Measurements from ENCODE around the gene FAM131B. TPM values are rescaled to one million over a fixed set of nuclear protein-coding genes. Genes with fewer than 3 reads are reported as not detected.

The FAM131B gene
- total RNA-seq: 1 to 10 TPM; 1.9 to 3.6 TPM
- 26.5 TPM for polyA plus RNA-seq (2013, experiment 1 of 2)
- polyA plus RNA-seq (2013, experiment 2 of 2): 21.7 TPM
- long read RNA-seq, experiment 1: 0 reads
- long read RNA-seq, experiment 2: 0 reads
- long read RNA-seq, experiment 3, full-length matches to known transcripts: 2 of 2 reads
- long read RNA-seq, experiment 3, partial matches to known transcripts: 0 of 2 reads
- long read RNA-seq, experiment 3, other reads (novel, unspliced or antisense): 0 of 2 reads
- long read RNA-seq, experiment 4: 0 reads

DNA sequence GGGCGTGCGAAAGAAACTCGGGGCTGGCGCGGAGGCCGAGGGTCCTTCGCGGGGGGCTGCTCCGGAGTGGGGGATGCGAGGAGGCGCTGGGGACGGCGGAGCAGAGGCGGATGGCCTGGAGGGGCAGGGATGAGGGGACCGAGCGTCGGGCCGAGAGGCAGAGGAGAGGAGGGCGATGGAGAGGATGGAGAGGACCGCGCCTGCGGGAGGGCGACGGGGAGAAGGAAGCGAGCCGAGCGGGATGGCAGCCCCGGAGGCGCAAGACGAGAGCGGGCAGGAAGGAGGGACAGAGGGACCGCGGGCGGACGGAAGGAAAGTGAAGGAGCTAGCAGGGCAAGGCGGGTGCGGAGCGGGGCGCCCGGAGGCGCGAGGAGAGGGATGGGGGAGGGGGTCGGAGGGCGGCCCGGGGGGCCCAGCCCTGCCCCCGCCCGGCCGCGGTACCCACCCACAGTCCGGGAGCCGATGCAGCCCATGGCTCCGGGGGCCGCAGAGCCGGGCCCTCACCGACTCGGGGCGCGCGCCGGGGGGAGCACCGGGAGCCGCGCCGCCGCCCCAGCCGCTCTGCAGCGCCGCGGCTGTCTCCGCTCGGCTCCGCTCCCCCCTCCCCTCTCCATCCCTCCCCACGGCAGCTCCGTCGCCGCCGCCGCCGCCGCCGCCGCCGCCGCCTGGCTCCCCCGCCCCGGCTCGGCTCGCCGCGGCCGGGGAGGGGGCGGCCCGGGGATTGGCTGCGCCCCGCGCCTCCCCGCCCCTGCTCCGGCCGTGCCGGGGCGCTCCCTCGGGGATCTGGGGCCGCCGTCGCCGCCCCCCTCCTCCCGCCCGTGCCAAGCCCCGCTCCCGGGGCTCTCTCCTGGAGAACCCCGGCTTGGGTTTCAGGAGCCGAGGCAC lies at the start of gene FAM131B:
TSS of gene FAM131B (minus strand) at position 583 of the 885 bp plus-strand sequence. CDS start at position 473, 110 bp downstream.
- 1 to 4% methylated on average over 20 to 106 of the region's 112 CpGs for WGBS, 2 experiments (ENCODE audit: insufficient coverage in 1 of 2, insufficient read length in 1 of 2)
- no peaks in the 10 kb centered on the region for H3K4me1 ChIP-seq (ENCODE audit: control insufficient read depth, insufficient read depth, low read length)
- peak within 1 kb of the TSS; percentile 67 for H3K4me3 Mint-ChIP-seq
- no peaks in the 10 kb centered on the region for H3K9me3 Mint-ChIP-seq
- H3K4me3 ChIP-seq (ENCODE audit: low read length): peak within 1 kb of the TSS; percentile 76
- peak; percentile 77 for DNase-seq
- no peaks in the 10 kb centered on the region for H3K9me3 ChIP-seq (ENCODE audit: control insufficient read depth, low read length)
- no peaks in the 10 kb centered on the region for H3K36me3 Mint-ChIP-seq (ENCODE audit: low read depth)
- peaks cover 56% of the 10 kb centered on the region for H3K27me3 ChIP-seq (ENCODE audit: control insufficient read depth, insufficient read depth, low read length, poor library complexity, severe bottlenecking)
- H3K36me3 ChIP-seq (ENCODE audit: control insufficient read depth, insufficient read depth, low read length): no peaks in the 10 kb centered on the region
- H3K9ac ChIP-seq (ENCODE audit: extremely low read depth, low read length, poor library complexity, severe bottlenecking): no peak within 1 kb of the TSS
- peak within 1 kb of the TSS; percentile 44 for H3K27ac ChIP-seq (ENCODE audit: low read depth, low read length)
- TF ChIP-seq CTCF (conservative IDR thresholded peaks at IDR 0.05): no peak
- H3K4me1 Mint-ChIP-seq: peaks cover 3% of the 10 kb centered on the region
- H3K27ac Mint-ChIP-seq: no peak within 1 kb of the TSS
- peaks cover 79% of the 10 kb centered on the region for H3K27me3 Mint-ChIP-seq (ENCODE audit: insufficient read depth)

- peak overlapping the region; percentile 15 for H3K27ac Mint-ChIP-seq
- Histone ChIP-seq H3K27me3 (ENCODE audit: control insufficient read depth, insufficient read depth, low read length, poor library complexity, severe bottlenecking) (no peaks in the 10 kb centered on the region), H3K9me3 (ENCODE audit: control insufficient read depth, low read length) (no peaks in the 10 kb centered on the region), H3K4me3 (ENCODE audit: low read length) (no peak overlapping the region), H3K36me3 (ENCODE audit: control insufficient read depth, insufficient read depth, low read length) (no peaks in the 10 kb centered on the region), H3K9ac (ENCODE audit: extremely low read depth, low read length, poor library complexity, severe bottlenecking) (no peak overlapping the region), H3K27ac (ENCODE audit: low read depth, low read length) (no peak overlapping the region), H3K4me1 (ENCODE audit: control insufficient read depth, insufficient read depth, low read length) (no peaks in the 10 kb centered on the region)
- no peak overlapping the region for H3K4me3 Mint-ChIP-seq
- H3K4me1 Mint-ChIP-seq: peaks cover 46% of the 10 kb centered on the region
- TF ChIP-seq CTCF (conservative IDR thresholded peaks at IDR 0.05): peak; percentile 45
- H3K9me3 Mint-ChIP-seq: no peaks in the 10 kb centered on the region
- no peaks in the 10 kb centered on the region for H3K36me3 Mint-ChIP-seq (ENCODE audit: low read depth)
- no peaks in the 10 kb centered on the region for H3K27me3 Mint-ChIP-seq (ENCODE audit: insufficient read depth)
- DNase-seq: no peak
- 86 to 100% methylated on average over 3 to 5 of the region's 5 CpGs for WGBS, 2 experiments (ENCODE audit: insufficient coverage in 1 of 2, insufficient read length in 1 of 2)
These were observed 49.6 kb upstream of the FAM131B start for GRCh38 chr7:143411976-143412708.

DNA sequence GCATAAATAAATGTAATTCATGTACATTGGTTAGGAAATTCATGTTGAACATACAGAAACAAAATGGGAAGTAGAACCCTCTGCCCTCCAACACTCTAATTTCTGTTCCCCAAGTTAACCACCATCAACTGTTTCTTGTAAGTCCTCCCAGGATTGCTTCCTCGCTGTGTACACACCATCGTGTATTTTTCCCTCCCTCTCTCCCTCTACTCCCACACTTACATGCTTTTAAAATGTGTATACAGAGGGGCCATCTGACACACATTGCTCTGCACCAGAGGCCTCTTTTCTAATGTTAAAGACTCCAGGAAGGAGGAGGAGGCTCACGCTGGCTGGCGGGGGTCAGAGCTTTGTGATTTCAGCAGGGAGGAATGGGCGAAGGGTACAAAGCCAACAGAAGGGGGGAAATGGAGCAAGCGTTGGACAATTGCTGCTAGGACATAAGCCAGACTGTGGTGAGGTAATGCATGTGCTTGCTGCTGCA lies 48.0 kb upstream of the FAM131B start:
- WGBS, 2 experiments (ENCODE audit: insufficient coverage in 1 of 2, insufficient read length in 1 of 2): 31 to 42% methylated on average over 3 to 6 of the region's 6 CpGs
- H3K27ac ChIP-seq (ENCODE audit: low read depth, low read length): no peak overlapping the region
- Mint-ChIP-seq H3K27me3 (ENCODE audit: insufficient read depth) (no peaks in the 10 kb centered on the region), H3K4me3 (peak overlapping the region; percentile 32), H3K9me3 (no peaks in the 10 kb centered on the region), H3K27ac (peak overlapping the region; percentile 71), H3K36me3 (ENCODE audit: low read depth) (no peaks in the 10 kb centered on the region), H3K4me1 (peaks cover 59% of the 10 kb centered on the region)
- DNase-seq: peak; percentile 85
- no peaks in the 10 kb centered on the region for H3K27me3 ChIP-seq (ENCODE audit: control insufficient read depth, insufficient read depth, low read length, poor library complexity, severe bottlenecking)
- H3K4me3 ChIP-seq (ENCODE audit: low read length): no peak overlapping the region
- H3K4me1 ChIP-seq (ENCODE audit: control insufficient read depth, insufficient read depth, low read length): peaks cover 13% of the 10 kb centered on the region
- H3K9ac ChIP-seq (ENCODE audit: extremely low read depth, low read length, poor library complexity, severe bottlenecking): no peak overlapping the region
- TF ChIP-seq CTCF (conservative IDR thresholded peaks at IDR 0.05): no peak
- H3K36me3 ChIP-seq (ENCODE audit: control insufficient read depth, insufficient read depth, low read length): no peaks in the 10 kb centered on the region
- no peaks in the 10 kb centered on the region for H3K9me3 ChIP-seq (ENCODE audit: control insufficient read depth, low read length)

All from endodermal cell (in vitro differentiated cells).